Kidney epithelial cell (primary cell): Measurements from ENCODE around the gene PEX12. TPM values are rescaled to one million over a fixed set of nuclear protein-coding genes. Genes with fewer than 3 reads are reported as not detected.

Experiments used
- DNase-seq: peaks from one replicate; pipeline ENCODE4 v3.0.0-alpha.2; 2010; ENCODE audit warnings: low read depth
- H3K27me3 ChIP-seq: 2 replicates; pipeline ENCODE4 v1.6.0; 2011; ENCODE audit warnings: low read length; ENCODE audit not compliant: control insufficient read depth, insufficient read depth
- H3K36me3 ChIP-seq: 2 replicates; pipeline ENCODE4 v1.5.1; 2011; ENCODE audit warnings: low read length; ENCODE audit not compliant: control insufficient read depth, insufficient read depth
- H3K4me3 ChIP-seq: 2 replicates; pipeline ENCODE4 v1.5.1; 2011; ENCODE audit warnings: low read depth, mild to moderate bottlenecking, control low read depth, low read length
- CTCF ChIP-seq: IDR thresholded peaks from 2 replicates; pipeline ENCODE4 v1.5.1; 2011; ENCODE audit warnings: mild to moderate bottlenecking, moderate library complexity, low read length, control low read depth, inconsistent platforms; ENCODE audit not compliant: insufficient read depth, poor library complexity, severe bottlenecking
- total RNA-seq: library from RNA; depleted of rRNA; stranded (reverse); fragments of >200 nt; gene quantifications from 2 replicates; pipeline ENCODE4 v1.2.3, GENCODE V29; 2015

Gene PEX12
- total RNA-seq, 1 donor from 2014 or later = 7.2 TPM

- no peaks in the 10 kb centered on the region for H3K27me3 ChIP-seq
- DNase-seq = no peak
- H3K4me3 ChIP-seq = no peak overlapping the region
- H3K36me3 ChIP-seq = no peaks in the 10 kb centered on the region
- TF ChIP-seq CTCF = no peak
Measured at GRCh38 chr17:35603674-35604073, 25.3 kb upstream of the PEX12 start.

GRCh38 chr17:35597604-35598003 lies 19.2 kb upstream of the PEX12 start:
- H3K27me3 ChIP-seq = no peaks in the 10 kb centered on the region
- DNase-seq = no peak
- no peak overlapping the region for H3K4me3 ChIP-seq
- no peak for TF ChIP-seq CTCF
- H3K36me3 ChIP-seq = peaks cover 2% of the 10 kb centered on the region

- Histone ChIP-seq H3K36me3 (peaks cover 2% of the 10 kb centered on the region), H3K27me3 (no peaks in the 10 kb centered on the region), H3K4me3 (no peak overlapping the region)
- TF ChIP-seq CTCF = no peak
- no peak for DNase-seq
Measured at GRCh38 chr17:35596530-35597233, 18.3 kb upstream of the PEX12 start.

- TF ChIP-seq CTCF = no peak
- no peaks in the 10 kb centered on the region for H3K27me3 ChIP-seq
- no peak for DNase-seq
- H3K4me3 ChIP-seq = no peak overlapping the region
- H3K36me3 ChIP-seq = peaks cover 2% of the 10 kb centered on the region
Measured at GRCh38 chr17:35596072-35596471, 17.7 kb upstream of the PEX12 start.

GRCh38 chr17:35588196-35588920 lies 10.0 kb upstream of the PEX12 start:
- no peak for TF ChIP-seq CTCF
- no peaks in the 10 kb centered on the region for H3K27me3 ChIP-seq

More at GRCh38 chr17:35588196-35588920, 10.0 kb upstream of the PEX12 start:
- no peaks in the 10 kb centered on the region for H3K36me3 ChIP-seq
- H3K4me3 ChIP-seq = peak overlapping the region; percentile 92
- peak; percentile 73 for DNase-seq
